OCI-LY7 (cell line): ENCODE data around the gene PDE11A. TPM values are rescaled to one million over a fixed set of nuclear protein-coding genes. Genes with fewer than 3 reads are reported as not detected.

Experiments
- BruUV-seq: library from RNA; stranded (reverse); fragments of 400-500 nt; replicated peaks from 2 replicates; lab custom pipeline; 2021; lab: Mats Ljungman, UMichigan
- CTCF ChIA-PET: fragments of 300-600 bp; sonication (Branson Sonifier 250); formaldehyde crosslinking; loops from one replicate; lab custom pipeline; 2022; ENCODE audit warnings: antibody characterized with exemption; ENCODE audit not compliant: unreplicated experiment; lab: Charles Lee
- POLR2A ChIA-PET: fragments of 300-600 bp; sonication (Branson Sonifier 250); formaldehyde crosslinking; loops from one replicate; lab custom pipeline; 2022; ENCODE audit warnings: antibody characterized with exemption; lab: Charles Lee
- DNase-seq: peaks from one replicate; pipeline ENCODE4 v3.0.0-alpha.2; 2015; ENCODE audit warnings: low spot score
- H2AFZ ChIP-seq: fragments of 200-600 bp; sonication (generic), shearing (Covaris generic); 2 replicates; pipeline ENCODE4 v1.6.1; 2014; ENCODE audit warnings: mild to moderate bottlenecking, antibody characterized with exemption, low read length, moderate library complexity
- H3K27ac ChIP-seq: fragments of 200-600 bp; sonication (generic); 2 replicates; pipeline ENCODE4 v1.5.1; 2014; ENCODE audit warnings: mixed run types, low read depth, mild to moderate bottlenecking, moderate library complexity, low read length, inconsistent platforms; ENCODE audit not compliant: poor library complexity, severe bottlenecking
- H3K36me3 ChIP-seq: fragments of 200-600 bp; sonication (generic); 2 replicates; pipeline ENCODE4 v1.6.1; 2014; ENCODE audit warnings: mild to moderate bottlenecking, antibody characterized with exemption, low read length, moderate library complexity, mixed read lengths; ENCODE audit not compliant: insufficient read depth
- H3K4me1 ChIP-seq: fragments of 200-600 bp; sonication (generic); 2 replicates; pipeline ENCODE4 v1.5.1; 2014; ENCODE audit warnings: mild to moderate bottlenecking, low read length; ENCODE audit not compliant: insufficient read depth, poor library complexity, severe bottlenecking
- H3K4me2 ChIP-seq: fragments of 200-600 bp; sonication (generic); 2 replicates; pipeline ENCODE4 v1.6.1; 2014; ENCODE audit warnings: mild to moderate bottlenecking, low read length
- H3K4me3 ChIP-seq: fragments of 200-600 bp; sonication (generic); 2 replicates; pipeline ENCODE4 v1.5.1; 2014; ENCODE audit warnings: mild to moderate bottlenecking, low read depth, low read length; ENCODE audit not compliant: poor library complexity, severe bottlenecking
- H3K79me2 ChIP-seq: fragments of 200-600 bp; sonication (generic); 2 replicates; pipeline ENCODE4 v1.6.1; 2016; ENCODE audit warnings: low read depth, mild to moderate bottlenecking, low read length, moderate library complexity, mixed read lengths; ENCODE audit not compliant: insufficient read depth
- H3K9me2 ChIP-seq: fragments of 200-600 bp; sonication (generic); 2 replicates; pipeline ENCODE4 v1.6.1; 2016; ENCODE audit warnings: mild to moderate bottlenecking, low read length, mixed read lengths; ENCODE audit not compliant: insufficient read depth
- H3K9me3 ChIP-seq: fragments of 200-600 bp; sonication (generic); 2 replicates; pipeline ENCODE4 v1.6.1; 2014; ENCODE audit warnings: mild to moderate bottlenecking, mixed run types, low read length, mixed read lengths
- H4K20me1 ChIP-seq: fragments of 200-600 bp; sonication (generic); 2 replicates; pipeline ENCODE4 v1.6.1; 2014; ENCODE audit warnings: mild to moderate bottlenecking, antibody characterized with exemption, low read length, moderate library complexity, mixed read lengths; ENCODE audit not compliant: insufficient read depth
- EZH2phosphoT487 ChIP-seq: fragments of 200-600 bp; sonication (generic); IDR thresholded peaks from 2 replicates; pipeline ENCODE4 v1.6.1; 2018; ENCODE audit warnings: low read depth, borderline replicate concordance, mild to moderate bottlenecking, mixed run types, antibody characterized with exemption, low read length, moderate library complexity, mixed read lengths
- intact Hi-C: fragments of 100-400 bp; cut with micrococcal nuclease; formaldehyde crosslinking; loops from one replicate; pipeline ENCODE4 v1.10.0; 2022; ENCODE audit not compliant: unreplicated experiment
- total RNA-seq, 2 experiments: library from RNA; depleted of rRNA in 1 of 2; stranded (reverse); fragments of >200 nt in 1 of 2; shearing (Covaris generic) in 1 of 2; gene quantifications; 2 replicates each; pipeline ENCODE4 v1.2.3, GENCODE V29; 2014 to 2022
- TF ChIP-seq, protein P1 (sequence below): fragments of 200-600 bp; sonication (generic); conservative IDR thresholded peaks from 2 replicates; pipeline ENCODE4 v1.5.1; 2014; ENCODE audit warnings: mild to moderate bottlenecking, antibody characterized with exemption, low read length, moderate library complexity, mixed read lengths

PDE11A gene
- total RNA-seq, 2 experiments from 2014 or later = 0.03 TPM; not detected in 1

DNA sequence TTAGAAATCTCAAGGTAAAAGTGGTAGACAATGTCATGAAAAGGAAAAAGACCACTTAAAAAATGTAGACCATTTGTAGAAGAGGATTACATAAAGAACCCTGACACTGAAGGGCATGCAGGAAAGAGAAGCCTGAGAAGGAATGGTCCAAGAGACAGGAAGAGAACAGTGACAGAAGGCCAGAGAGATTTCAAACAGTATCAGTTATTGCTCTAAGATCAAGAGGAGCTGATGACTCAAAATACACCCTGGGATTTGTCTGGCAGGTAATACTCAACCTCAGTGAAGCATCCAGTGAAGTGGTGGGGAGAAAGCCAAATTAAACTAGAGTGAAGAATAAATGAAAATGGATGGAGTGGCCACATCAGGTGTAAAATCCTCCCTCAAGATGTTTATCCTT, 100.5 kb downstream of the PDE11A start:
- ChIA-PET POLR2A (no interaction called here), CTCF (no interaction called here)
- H3K9me2 ChIP-seq = no peaks in the 10 kb centered on the region
- no peak for DNase-seq
- H4K20me1 ChIP-seq = no peaks in the 10 kb centered on the region
- no peaks in the 10 kb centered on the region for H3K79me2 ChIP-seq
- no peaks in the 10 kb centered on the region for H3K36me3 ChIP-seq
- H3K4me2 ChIP-seq = no peak overlapping the region
- intact Hi-C loops = no loop called here
- no peaks in the 10 kb centered on the region for H3K9me3 ChIP-seq
- no peak overlapping the region for H3K27ac ChIP-seq
- H2AFZ ChIP-seq = no peak overlapping the region
- no peak for TF ChIP-seq EZH2phosphoT487
- TF ChIP-seq, protein P1, sequence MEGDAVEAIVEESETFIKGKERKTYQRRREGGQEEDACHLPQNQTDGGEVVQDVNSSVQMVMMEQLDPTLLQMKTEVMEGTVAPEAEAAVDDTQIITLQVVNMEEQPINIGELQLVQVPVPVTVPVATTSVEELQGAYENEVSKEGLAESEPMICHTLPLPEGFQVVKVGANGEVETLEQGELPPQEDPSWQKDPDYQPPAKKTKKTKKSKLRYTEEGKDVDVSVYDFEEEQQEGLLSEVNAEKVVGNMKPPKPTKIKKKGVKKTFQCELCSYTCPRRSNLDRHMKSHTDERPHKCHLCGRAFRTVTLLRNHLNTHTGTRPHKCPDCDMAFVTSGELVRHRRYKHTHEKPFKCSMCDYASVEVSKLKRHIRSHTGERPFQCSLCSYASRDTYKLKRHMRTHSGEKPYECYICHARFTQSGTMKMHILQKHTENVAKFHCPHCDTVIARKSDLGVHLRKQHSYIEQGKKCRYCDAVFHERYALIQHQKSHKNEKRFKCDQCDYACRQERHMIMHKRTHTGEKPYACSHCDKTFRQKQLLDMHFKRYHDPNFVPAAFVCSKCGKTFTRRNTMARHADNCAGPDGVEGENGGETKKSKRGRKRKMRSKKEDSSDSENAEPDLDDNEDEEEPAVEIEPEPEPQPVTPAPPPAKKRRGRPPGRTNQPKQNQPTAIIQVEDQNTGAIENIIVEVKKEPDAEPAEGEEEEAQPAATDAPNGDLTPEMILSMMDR = no peak
- H3K4me3 ChIP-seq = no peak overlapping the region
- BruUV-seq = no TSS peak
- no peaks in the 10 kb centered on the region for H3K4me1 ChIP-seq

DNA sequence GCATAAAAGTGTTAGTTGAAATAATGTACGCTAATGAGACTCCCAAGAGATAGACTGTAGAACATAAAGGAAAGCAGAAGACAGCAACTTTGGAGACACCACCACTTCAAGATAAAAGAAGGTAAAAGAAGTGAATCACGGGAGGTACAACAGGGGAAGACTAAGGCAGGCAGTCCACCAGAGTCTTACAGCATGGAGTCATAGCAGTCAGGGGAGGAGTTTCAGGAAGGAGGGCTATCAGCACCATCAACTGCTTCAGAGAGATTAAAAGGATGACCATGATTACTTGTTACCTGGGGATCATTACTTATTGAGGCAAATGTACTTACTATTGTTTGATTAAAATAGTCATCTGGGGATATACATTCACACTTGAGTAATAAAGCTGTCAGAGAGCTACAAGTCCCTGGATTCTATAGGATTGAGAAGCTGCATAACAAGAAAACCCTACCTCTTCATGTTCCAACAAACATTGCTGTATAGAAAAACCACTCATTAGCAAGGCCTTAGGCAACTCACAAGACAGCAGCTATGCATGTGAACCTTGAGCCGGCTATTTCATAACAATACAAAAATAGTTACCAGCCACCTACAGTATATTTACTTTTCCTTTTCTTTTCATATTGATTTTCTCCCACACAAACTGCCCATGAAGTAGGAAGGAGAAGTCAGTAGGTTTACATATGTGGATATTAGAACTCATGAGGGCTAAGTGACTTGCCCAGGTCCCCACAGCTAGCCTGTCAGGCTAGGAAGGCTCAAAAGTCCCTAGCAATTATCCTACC, 101.7 kb downstream of the PDE11A start:
- ChIA-PET CTCF (no interaction called here), POLR2A (no interaction called here)
- TF ChIP-seq, protein P1 = no peak
- no peak for TF ChIP-seq EZH2phosphoT487
- intact Hi-C loops = no loop called here
- Histone ChIP-seq H3K4me1 (no peaks in the 10 kb centered on the region), H3K36me3 (no peaks in the 10 kb centered on the region), H2AFZ (no peak overlapping the region), H3K27ac (no peak overlapping the region), H3K4me2 (no peak overlapping the region), H3K79me2 (no peaks in the 10 kb centered on the region), H3K4me3 (no peak overlapping the region), H3K9me3 (no peaks in the 10 kb centered on the region), H4K20me1 (no peaks in the 10 kb centered on the region), H3K9me2 (no peaks in the 10 kb centered on the region)
- BruUV-seq = no TSS peak
- no peak for DNase-seq

DNA sequence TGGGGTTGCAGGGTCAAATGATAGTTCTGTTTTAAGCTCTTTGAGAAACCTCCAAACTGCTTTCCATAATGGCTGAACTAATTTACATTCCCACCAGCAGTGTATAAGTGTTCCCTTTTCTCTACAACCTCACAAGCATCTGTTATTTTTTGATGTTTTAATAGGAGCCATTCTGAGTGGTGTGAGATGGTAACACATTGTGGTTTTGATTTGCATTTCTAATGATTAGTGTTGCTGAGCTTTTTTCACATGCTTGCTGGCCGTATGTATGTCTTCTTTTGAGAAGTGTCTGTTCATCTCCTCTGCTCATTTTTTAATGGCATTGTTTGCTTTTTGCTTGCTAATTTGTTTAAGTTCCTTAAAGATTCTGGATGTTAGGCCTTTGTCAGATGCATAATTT, 107.7 kb downstream of the PDE11A start:
- DNase-seq = no peak
- no peaks in the 10 kb centered on the region for H3K9me3 ChIP-seq
- H3K4me1 ChIP-seq = no peaks in the 10 kb centered on the region
- H2AFZ ChIP-seq = no peak overlapping the region
- no peaks in the 10 kb centered on the region for H4K20me1 ChIP-seq
- ChIA-PET POLR2A (no interaction called here), CTCF (no interaction called here)
- no peak for TF ChIP-seq EZH2phosphoT487
- TF ChIP-seq, protein P1 = no peak
- no peak overlapping the region for H3K4me2 ChIP-seq
- intact Hi-C loops = no loop called here
- no peak overlapping the region for H3K4me3 ChIP-seq
- no peaks in the 10 kb centered on the region for H3K79me2 ChIP-seq
- no peak overlapping the region for H3K27ac ChIP-seq
- no TSS peak for BruUV-seq
- H3K36me3 ChIP-seq = no peaks in the 10 kb centered on the region
- H3K9me2 ChIP-seq = no peaks in the 10 kb centered on the region
